NCI-H1694 (cell line): ENCODE measurements around the gene NOTCH3.

Experiments used
- DNase-seq: peaks from one replicate; lab custom pipeline; 2025; lab: John Stamatoyannopoulos, UW

The NOTCH3 gene

GRCh38 chr19:15161028-15161984 lies 39.5 kb downstream of the NOTCH3 start:
- DNase-seq = peak; percentile 46

- no peak for DNase-seq
Observed at GRCh38 chr19:15159251-15159650, 41.5 kb downstream of the NOTCH3 start.

- no peak for DNase-seq
Observed at GRCh38 chr19:15156391-15156790, 44.4 kb downstream of the NOTCH3 start.

DNA sequence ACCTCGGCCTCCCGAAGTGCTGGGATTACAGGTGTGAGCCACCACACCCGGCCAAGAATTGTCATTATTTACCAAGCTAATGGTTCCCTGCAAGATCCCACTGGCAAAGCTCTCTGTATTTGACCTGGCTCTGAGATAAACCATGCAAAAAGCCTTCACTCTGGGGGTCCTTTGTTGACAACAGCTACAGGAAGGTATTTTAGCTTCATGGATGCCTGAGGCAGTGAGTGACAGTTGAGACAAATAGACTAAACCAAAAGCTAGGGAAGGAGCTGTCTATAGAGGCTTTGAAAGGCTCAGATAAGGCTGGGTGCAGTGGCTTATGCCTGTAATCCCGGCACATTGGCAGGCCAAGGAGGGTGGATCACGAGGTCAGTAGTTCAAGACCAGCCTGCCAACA lies 45.5 kb downstream of the NOTCH3 start:
- no peak for DNase-seq

DNA sequence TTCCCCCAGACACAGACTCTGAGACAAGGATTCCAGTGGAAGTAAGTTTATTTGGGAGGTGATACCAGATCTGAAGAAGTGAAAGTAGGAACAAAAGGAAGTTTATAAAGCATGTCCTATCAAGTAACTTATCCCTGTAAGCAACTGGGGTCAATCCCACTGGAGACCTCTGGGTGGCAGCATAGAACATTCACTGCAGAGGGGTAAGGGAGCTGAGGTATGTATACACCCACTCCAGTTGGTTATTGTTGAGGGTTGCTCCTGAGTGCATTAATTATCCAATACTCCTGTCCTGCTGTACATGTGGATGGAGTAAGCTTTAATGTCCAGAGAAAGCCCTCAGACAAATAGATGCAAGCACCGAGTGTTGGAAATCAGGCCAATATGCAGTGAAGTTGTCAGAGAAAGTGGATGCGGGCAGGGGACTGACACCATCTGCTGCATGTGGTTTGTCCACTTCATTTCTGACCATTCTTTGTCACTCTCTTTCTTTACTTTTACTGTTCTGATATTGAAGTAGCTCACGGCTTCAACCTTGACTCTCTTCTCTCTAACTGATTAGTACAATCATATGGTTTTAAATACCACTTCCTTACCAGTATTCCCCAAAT lies 46.7 kb downstream of the NOTCH3 start:
- peak; percentile 53 for DNase-seq

- no peak for DNase-seq
Observed at GRCh38 chr19:15149737-15150136, 51.1 kb downstream of the NOTCH3 start.

DNA sequence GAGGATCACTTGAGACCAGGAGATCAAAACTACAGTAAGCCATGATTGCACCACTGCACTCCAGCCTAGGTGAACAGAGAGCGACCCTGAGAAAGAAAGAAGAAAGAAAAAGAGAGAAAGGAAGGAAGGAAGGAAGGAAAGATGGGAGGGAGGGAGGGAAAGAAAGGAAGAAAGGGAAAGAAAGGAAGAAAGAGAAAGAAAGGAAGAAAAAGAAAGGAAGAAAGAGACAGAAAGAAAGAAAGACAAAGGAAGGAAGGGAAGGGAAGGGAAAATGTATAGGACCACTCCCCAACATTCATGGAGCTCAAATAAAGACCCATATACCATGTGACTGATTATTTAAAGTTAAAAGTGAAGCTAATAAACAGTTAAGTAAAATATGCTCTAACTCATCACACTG lies 53.7 kb downstream of the NOTCH3 start:
- DNase-seq = no peak

- DNase-seq = no peak
Observed at GRCh38 chr19:15144046-15144646, 56.6 kb downstream of the NOTCH3 start.

GRCh38 chr19:15142313-15142712 lies 58.5 kb downstream of the NOTCH3 start:
- no peak for DNase-seq

- no peak for DNase-seq
Observed at GRCh38 chr19:15141143-15141542, 59.7 kb downstream of the NOTCH3 start.

DNA sequence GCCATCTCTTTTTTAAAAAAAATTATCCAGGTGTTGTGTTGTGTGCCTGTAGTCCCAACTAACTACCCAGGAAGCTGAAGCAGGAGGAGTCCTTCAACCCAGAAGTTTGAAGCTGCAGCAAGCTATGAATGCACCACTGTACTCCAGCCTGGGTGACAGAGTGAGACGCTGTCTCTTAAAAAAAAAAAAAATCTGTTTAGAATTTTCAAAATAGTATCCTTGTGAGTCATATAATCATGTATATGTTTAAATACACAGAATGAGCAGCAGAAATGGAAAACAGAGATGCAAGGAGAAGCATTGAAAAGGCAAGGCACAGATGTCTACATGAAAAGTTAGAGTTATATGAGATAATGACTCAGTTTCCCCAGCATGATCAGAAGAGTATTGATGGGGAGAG lies 62.4 kb downstream of the NOTCH3 start:
- no peak for DNase-seq

- no peak for DNase-seq
Observed at GRCh38 chr19:15137777-15138176, 63.0 kb downstream of the NOTCH3 start.

DNA sequence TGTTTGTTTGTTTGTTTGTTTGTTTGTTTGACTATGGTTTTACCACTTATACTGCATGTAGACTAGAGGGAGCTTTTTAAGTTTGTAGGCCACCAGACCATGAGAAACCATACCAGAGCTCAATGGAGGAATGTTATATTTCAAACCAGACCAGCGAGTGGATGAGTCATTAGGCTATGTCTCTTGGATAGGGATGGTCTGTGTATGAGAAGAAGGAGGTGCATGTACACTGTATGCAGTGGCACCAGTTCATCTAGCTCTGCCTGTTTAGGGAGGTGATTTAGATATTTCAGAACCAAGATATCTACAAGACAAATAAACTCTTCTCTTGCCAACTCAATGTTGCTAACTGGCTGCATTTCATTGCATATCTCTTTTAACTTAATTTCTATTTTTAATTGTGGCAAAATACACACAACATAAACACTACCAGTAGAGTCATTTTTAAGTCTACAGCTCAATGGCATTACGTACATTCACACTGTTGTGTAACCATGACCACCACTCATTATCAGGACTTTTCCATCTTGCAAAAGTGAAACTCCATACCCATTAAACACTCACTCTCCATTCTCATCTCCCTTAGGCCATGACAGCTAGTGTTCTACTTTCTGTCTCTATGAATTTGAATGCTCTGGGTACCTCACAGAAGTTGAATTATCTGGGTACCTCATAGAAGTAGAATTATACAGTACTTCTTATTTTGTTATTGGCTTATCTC lies 64.4 kb downstream of the NOTCH3 start:
- DNase-seq = no peak

- DNase-seq = no peak
Observed at GRCh38 chr19:15129856-15130585, 70.8 kb downstream of the NOTCH3 start.

DNA sequence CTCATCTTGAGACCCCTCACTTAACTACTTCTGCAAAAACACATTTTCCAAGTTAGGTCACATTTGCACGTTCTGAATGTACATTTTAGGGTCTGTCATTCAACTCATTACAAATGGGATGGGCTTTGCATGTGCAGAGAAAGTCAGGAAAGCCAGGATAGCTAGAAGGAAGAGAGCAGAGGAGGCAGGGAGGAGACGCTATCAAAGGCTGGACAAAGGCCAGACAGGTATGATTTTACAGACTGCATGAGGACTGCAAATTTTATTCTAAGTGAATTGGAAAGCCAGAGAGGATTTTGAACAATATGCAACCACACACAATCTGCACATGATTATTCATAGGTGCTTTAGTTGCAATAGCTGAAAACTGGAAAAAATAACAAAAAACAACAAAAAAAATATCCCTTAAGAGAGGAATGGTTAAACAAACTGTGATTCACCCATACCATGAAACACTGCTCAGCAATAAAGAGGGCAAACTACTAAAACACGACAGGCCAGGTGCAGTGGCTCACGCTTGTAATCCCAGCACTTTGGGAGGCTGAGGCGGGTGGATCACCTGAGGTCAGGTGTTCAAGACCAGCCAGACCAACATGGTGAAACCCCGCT lies 72.5 kb downstream of the NOTCH3 start:
- no peak for DNase-seq

- DNase-seq = no peak
Observed at GRCh38 chr19:15126131-15126910, 74.5 kb downstream of the NOTCH3 start.

GRCh38 chr19:15125232-15126067 lies 75.3 kb downstream of the NOTCH3 start:
- peak; percentile 97 for DNase-seq

- DNase-seq = no peak
Observed at GRCh38 chr19:15124572-15125231, 76.1 kb downstream of the NOTCH3 start.

GRCh38 chr19:15123900-15124299 lies 76.9 kb downstream of the NOTCH3 start:
- peak; percentile 87 for DNase-seq
